GM12874 (cell line): ENCODE results near the gene TRIM48.
"Not testable (repeated sequence)": the region's sequence is repeated elsewhere in the genome, so short reads cannot be mapped to it uniquely, and the experiment has no call there.

Experiments used
- CTCF ChIP-seq: IDR thresholded peaks from 2 replicates; pipeline ENCODE4 v1.5.1; 2011; ENCODE audit warnings: low read depth, mild to moderate bottlenecking, control low read depth, low read length, moderate library complexity; ENCODE audit not compliant: insufficient read depth

Gene TRIM48

DNA sequence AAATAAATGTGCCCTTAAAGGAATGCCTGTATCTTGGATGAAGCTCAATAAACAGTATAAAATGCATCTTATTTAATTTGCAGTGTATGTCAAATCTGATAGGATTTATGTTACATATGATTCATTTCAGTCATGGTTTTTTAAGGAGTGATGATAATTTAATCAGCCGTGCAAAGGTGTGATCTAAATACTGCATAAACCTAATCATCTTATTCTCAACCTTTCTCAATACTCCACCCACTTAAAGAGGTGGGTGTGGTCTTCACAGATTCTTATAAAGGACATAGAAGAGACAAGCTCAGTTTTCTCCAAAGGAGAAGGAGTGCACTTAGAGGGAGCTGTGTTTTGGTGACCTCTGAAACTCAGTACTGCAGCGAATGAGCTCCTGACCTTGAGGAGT is at the start of gene TRIM48:
TRIM48 (plus strand) TSS at position 301 of the 400 bp plus-strand sequence. CDS start 113 bp downstream, outside the sequence.
- not testable (repeated sequence) for TF ChIP-seq CTCF

- no peak for TF ChIP-seq CTCF
These were observed 1.1 kb downstream of the TRIM48 start for GRCh38 chr11:55263081-55263480.
